ENCODE results near the gene SNRPE. TPM values are rescaled to one million over a fixed set of nuclear protein-coding genes. Genes with fewer than 3 reads are reported as not detected.
"Not testable (repeated sequence)": the region's sequence is repeated elsewhere in the genome, so short reads cannot be mapped to it uniquely, and the experiment has no call there.

SNRPE gene
- total RNA-seq, result 10 to 100 TPM; 72.3 to 79.5 TPM
- long read RNA-seq, donor 1, partial matches to known transcripts, result 0 of 4 reads
- long read RNA-seq, donor 1, other reads (novel, unspliced or antisense), result 0 of 4 reads
- long read RNA-seq, donor 2, transcript SNRPE-202 (5 exons, 942 nt), result major isoform, 14 of 16 reads
- long read RNA-seq, donor 2, partial matches to known transcripts, result 0 of 16 reads
- long read RNA-seq, donor 2, other reads (novel, unspliced or antisense), result 1 of 16 reads

GRCh38 chr1:203861379-203862184 is at the start of gene SNRPE:
Gene SNRPE, plus strand, starts transcription at chr1:203861599. Its CDS starts 61 bp downstream, at chr1:203861660.
- peak; percentile 99 for DNase-seq (ENCODE audit: low spot score)
- intact Hi-C loops (cut with DNase I), result loop anchor here (2.0 to 10.0 kb wide), 3 partner anchors 265 to 503 kb away; no protein-coding TSS in a partner anchor

GRCh38 chr1:203813581-203814341 is 47.6 kb upstream of the SNRPE start:
- DNase-seq (ENCODE audit: low spot score), result no peak
- intact Hi-C loops (cut with DNase I), result loop anchor here in 1 of 2 donors (10.0 kb wide), 1 partner anchor 849 kb away; the partner anchor contains the start of gene CYB5R1

DNA sequence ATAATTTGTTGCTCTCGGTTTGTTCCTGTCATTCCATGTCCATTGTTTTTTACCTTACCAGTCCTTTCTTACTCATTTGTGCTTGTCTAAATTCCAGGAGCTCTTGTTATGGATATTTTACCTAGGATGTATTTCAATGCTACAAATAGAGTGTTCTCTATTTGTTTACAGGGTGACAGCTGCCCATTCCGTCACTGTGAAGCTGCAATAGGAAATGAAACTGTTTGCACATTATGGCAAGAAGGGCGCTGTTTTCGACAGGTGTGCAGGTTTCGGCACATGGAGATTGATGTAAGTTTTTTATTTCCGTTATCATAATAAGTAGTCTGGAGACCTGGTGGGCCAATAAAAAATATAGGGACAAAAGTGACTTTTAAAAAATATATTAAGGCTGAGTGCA is 43.0 kb upstream of the SNRPE start:
- intact Hi-C loops (cut with DNase I), result loop anchor here in 1 of 2 donors (10.0 kb wide), 1 partner anchor 854 kb away; the partner anchor contains the start of gene CYB5R1
- no peak for DNase-seq (ENCODE audit: low spot score)

DNA sequence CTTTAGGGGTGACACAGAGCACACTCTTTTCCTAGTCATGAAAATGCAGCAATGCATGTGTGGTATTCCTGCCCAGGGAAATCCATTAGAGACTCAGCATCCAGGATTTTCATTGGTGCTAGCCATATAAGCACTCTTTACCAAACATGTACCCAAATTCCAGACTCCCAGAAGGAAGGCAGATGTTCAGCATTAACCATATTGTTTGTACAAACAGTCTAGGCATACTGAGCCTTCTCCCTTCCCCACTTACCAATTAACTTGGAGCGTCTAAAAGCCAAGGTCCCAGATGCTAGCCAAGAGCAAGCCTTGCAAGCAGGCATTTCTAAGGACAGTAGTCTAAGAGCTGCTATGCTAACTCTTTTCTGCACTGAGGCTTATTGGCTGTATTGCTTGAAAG is 38.1 kb upstream of the SNRPE start:
- intact Hi-C loops (cut with DNase I), result no loop called here
- DNase-seq (ENCODE audit: low spot score), result no peak

DNA sequence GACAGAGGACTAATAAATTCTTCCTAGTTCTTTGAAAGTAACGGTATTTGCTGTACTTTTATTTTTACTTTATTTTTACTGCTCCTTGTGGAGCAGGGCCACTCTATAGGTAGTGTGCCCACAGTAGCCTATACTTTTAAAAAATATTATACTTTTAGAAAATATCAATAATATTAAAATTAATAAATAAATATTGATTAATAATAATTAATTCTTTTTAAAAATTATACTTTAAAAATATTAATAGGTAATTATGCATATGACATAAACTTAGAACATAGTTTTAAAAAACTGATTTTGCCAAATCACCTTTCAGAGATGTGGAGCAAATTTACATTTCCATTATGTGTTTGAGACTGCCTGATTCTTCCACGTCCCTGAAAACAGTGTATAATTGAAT is 35.2 kb upstream of the SNRPE start:
- no peak for DNase-seq (ENCODE audit: low spot score)
- intact Hi-C loops (cut with DNase I), result no loop called here

DNA sequence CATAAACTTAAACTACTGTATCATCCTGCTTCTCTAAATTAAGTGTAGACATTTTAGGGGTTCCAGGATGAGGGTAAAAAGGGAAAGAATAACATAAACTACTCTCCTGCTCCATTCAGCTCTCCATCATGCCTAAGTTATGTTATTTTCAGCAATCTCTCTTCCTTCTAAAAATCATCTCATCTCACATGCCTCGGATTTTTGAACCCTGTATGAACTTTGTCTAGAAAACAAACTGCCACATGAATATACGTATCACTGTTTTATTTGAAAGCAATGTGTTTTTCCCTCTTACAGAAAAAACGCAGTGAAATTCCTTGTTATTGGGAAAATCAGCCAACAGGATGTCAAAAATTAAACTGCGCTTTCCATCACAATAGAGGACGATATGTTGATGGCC is 33.4 kb upstream of the SNRPE start:
- no peak for DNase-seq (ENCODE audit: low spot score)
- intact Hi-C loops (cut with DNase I), result no loop called here

- no peak for DNase-seq (ENCODE audit: low spot score)
- intact Hi-C loops (cut with DNase I), result no loop called here
Observed at GRCh38 chr1:203828503-203828902, 32.9 kb upstream of the SNRPE start.

DNA sequence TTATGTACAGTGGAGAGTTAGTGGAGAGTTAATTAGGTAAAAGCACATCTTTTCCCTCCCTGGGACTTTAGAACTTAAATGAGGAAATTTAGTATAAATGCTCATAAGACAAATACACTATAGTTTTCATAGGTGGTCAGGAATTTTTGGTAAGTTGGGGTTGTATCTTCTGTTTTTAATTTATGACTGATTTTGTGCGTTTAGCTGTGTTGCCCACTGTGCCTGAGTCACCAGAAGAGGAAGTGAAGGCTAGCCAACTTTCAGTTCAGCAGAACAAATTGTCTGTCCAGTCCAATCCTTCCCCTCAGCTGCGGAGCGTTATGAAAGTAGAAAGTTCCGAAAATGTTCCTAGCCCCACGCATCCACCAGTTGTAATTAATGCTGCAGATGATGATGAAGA is 32.2 kb upstream of the SNRPE start:
- intact Hi-C loops (cut with DNase I); DNase-seq (ENCODE audit: low spot score): not testable (repeated sequence)

- intact Hi-C loops (cut with DNase I), result loop anchor here (10.0 kb wide), 2 partner anchors 101 to 111 kb away; no protein-coding TSS in a partner anchor
- no peak for DNase-seq (ENCODE audit: low spot score)
Observed at GRCh38 chr1:203835476-203835875, 25.9 kb upstream of the SNRPE start.

DNA sequence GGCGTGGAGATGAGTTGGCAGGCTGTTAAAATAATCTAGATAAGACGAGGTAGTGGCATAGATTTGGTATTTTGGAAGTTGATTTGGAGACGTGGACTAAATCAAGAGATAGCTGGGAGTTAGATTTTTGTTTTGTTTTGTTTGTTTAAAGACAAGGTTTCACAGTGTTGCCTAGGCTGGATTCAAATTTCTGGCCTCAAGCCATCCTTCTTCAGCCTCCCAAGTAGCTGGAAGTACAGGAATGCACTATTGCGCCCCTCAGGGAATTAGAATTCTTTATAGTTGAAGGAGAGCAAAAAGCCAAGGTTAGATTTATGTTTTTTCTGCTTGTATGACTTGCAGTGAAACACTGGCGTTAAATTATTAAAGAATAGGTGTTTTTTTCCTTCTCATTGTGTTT is 22.3 kb upstream of the SNRPE start:
- intact Hi-C loops (cut with DNase I), result loop anchor here (10.0 kb wide), 2 partner anchors 104 to 114 kb away; no protein-coding TSS in a partner anchor
- no peak for DNase-seq (ENCODE audit: low spot score)

DNA sequence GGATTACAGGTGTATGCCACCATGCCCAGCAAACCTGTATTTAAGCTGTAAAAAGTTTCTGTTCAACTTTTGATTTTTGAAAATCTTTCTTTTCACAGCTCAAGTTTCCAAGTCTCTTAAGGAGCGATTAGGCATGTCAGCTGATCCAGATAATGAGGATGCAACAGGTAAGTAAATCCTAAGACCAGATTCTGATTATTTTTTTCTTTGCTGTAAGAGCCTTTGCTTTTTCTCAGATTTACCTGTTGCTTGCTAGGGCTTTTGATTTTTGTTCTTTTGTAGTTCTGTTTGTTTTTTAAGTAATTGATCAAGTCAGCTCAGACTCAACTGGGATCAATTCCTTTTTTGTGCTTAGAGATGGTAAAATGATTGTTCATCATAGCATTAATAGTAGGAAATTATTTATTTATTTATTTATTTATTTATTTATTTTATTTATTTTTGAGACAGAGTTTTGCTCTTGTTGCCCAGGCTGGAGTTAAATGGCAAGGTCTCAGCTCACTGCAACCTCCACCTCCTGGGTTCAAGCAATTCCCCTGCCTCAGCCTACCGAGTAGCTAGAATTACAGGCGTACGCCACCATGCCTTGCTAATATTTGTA is 21.1 kb upstream of the SNRPE start:
- intact Hi-C loops (cut with DNase I), result no loop called here
- DNase-seq (ENCODE audit: low spot score), result no peak

DNA sequence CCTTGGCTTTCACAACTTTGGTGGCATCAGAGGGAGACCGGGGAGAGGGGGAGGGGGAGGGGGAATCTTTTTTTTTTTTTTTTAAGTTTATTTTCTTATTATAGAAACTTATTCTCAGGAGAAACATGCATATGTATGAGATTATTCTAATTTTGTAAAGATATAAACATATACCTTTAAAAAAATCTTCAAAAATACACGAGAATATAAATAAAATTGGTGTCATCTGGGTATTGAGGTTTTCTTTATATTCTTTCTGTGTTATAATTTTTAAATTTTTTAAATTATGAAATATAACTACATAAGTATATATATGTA is 18.9 kb upstream of the SNRPE start:
- intact Hi-C loops (cut with DNase I), result no loop called here

DNA sequence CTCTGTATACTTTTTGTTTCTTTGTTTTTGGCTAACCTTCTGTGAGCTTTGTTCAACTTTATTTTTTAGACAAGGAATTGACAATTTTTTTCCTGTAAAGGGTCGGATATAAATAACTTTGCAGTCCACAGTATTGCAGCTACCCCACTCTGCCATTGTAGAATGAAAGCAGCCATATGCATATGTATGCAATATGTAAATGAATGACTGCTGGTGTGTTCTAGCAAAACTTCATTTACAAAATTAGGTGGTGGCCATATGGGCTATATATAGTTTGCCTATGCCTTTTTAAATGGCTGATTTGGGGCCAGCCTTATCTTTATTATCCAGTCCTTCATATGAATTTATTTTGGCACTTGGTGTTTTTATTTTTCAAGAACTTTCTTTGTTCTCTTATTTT is 18.0 kb upstream of the SNRPE start:
- intact Hi-C loops (cut with DNase I), result no loop called here
- DNase-seq (ENCODE audit: low spot score), result no peak

More for the DNA sequence above, 18.9 kb upstream of the SNRPE start:
- no peak for DNase-seq (ENCODE audit: low spot score)

DNA sequence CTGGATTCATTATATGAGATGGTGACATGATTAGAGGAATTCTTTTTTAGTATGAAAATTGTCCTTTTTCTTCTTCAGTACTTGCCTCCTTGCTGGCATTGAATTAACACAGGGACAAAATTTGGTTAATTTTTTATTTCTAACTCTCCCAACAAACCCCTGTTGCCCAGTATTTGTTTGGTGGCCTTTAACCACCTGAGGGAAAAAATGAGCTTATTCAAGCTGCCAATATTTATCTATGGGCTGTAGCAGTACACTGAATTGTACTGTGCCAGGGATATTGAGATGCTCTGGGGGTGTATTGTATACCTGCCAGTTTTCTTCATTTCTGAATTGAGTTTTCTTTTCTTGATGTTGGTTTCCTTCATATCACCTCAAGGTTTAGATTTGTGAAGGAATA is 8.3 kb upstream of the SNRPE start:
- intact Hi-C loops (cut with DNase I); DNase-seq (ENCODE audit: low spot score): not testable (repeated sequence)

DNA sequence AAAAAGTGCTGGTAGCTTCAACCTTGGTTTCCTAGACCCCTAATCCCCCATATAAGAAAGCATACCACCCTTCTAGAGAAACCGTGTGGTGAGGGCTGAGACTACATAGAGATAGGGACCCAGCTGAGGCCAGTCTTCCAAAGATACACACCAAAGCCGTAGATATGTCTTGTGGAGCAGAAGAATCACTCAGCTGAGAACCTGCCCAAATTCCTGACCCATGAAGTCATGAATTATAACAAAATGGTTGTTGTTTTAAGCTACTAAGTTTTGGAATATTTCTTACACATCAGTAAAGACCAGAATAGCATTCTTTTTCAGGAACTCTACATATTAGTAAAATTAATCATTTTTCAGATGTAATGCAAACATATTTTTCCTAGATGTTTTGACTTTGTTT is 3.3 kb upstream of the SNRPE start:
- DNase-seq (ENCODE audit: low spot score), result no peak
- intact Hi-C loops (cut with DNase I), result no loop called here

DNA sequence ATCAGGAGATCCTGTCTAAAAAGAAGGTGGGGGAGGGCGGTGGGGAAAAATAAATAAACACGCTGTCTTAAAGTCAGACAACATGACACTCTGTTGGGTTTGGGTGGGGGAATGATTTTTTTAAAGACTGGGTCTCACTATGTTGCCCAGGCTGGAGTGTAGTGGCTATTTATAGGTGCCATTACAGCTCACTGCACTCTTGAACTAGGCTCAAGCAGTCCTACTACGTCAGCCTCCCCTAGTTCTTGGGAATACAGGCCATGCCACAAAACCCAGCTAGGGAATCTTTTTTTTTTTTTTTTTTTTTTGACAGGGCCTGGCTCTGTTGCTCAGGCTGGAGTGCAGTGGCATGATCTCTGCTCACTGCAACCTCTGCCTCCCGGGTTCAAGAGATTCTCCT is 2.4 kb upstream of the SNRPE start:
- intact Hi-C loops (cut with DNase I), result no loop called here
- no peak for DNase-seq (ENCODE audit: low spot score)

DNA sequence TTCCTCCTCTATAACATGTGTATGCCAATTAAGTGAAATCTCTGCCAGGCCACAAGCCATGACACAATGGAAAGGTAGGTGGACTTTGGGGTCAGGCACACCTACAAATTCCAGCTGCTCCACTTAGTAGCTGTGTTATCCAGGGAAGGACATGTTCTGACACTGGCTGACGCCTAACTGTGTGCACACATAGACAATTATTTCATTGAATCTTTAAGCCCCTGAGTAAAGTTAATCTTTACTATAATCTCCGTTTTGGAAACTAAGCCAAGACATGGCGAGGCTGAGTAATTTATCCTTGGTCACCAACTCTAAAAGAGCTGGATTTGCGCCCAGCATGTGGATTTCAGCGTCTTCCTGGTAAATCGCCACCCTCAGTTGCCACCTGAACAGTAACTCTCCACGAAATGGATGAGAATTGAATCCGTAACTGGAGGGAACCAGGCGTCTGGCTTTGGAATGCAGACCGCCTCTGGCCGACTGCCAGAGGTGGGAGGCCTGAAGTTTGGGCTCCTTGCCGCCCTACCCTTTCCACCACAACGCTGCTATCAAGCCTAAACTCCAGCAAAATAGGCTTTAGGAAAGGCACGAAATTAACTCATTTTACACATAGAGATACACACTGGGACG is 888 bp upstream of the SNRPE start:
- no peak for DNase-seq (ENCODE audit: low spot score)
- intact Hi-C loops (cut with DNase I), result loop anchor here in 1 of 2 donors (2.0 to 10.0 kb wide), 2 partner anchors 266 to 504 kb away; no protein-coding TSS in a partner anchor

DNA sequence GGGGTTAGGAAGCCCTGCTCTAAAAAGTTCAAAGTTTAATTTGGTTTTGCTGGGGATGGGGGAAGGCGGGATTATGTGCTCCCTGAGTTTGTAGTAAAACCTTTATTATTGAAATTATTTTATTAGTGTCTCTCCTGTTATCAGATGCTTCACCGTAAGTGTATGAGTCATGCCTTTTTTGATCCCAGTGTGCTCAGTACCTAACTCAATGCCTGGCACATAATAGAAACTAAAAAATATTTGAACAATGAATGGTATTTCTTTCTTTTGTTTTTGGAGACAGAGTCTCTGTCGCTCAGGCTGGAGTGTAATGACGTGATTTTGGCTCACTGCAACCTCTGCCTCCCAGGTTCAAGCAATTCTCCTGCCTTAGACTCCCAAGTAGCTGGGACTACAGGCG is 6.4 kb downstream of the SNRPE start:
- intact Hi-C loops (cut with DNase I), result loop anchor here in 1 of 2 donors (10.0 kb wide), 1 partner anchor 497 kb away; no protein-coding TSS in a partner anchor
- no peak for DNase-seq (ENCODE audit: low spot score)

DNA sequence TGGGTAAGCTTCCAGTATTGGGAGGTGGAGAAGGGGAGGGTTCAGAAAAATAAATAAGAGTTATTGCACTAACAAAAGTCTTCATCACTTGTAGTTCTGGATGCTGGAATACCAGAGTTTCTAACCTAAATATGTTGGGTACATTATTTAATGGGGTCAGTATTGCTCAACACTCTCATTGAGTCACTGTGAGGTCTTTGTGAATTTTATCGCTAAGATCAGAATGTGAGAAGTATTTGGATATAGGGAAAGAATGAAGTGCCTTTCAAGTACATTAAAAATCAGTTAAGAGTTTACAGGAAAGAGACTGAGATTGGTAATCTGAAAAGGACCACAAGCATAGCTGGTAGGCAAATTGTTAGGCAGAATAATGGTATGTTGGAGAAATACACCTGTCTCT is 8.8 kb downstream of the SNRPE start:
- intact Hi-C loops (cut with DNase I), result loop anchor here (5.0 kb wide), 1 partner anchor 202 kb away; the partner anchor contains the start of gene SOX13 (in 2 of the 2)
- no peak for DNase-seq (ENCODE audit: low spot score)

Measured in posterior vena cava (tissue), 2 donors.